HPDE6-E6E7 (cell line): ENCODE data around the gene AKAP10.
"Not testable (repeated sequence)": the region's sequence is repeated elsewhere in the genome, so short reads cannot be mapped to it uniquely, and the experiment has no call there.

Experiments used
- DNase-seq: peaks from one replicate; pipeline ENCODE4 v3.0.0; 2011; ENCODE audit warnings: missing footprints; ENCODE audit errors: extremely low spot score

Gene AKAP10, protein sequence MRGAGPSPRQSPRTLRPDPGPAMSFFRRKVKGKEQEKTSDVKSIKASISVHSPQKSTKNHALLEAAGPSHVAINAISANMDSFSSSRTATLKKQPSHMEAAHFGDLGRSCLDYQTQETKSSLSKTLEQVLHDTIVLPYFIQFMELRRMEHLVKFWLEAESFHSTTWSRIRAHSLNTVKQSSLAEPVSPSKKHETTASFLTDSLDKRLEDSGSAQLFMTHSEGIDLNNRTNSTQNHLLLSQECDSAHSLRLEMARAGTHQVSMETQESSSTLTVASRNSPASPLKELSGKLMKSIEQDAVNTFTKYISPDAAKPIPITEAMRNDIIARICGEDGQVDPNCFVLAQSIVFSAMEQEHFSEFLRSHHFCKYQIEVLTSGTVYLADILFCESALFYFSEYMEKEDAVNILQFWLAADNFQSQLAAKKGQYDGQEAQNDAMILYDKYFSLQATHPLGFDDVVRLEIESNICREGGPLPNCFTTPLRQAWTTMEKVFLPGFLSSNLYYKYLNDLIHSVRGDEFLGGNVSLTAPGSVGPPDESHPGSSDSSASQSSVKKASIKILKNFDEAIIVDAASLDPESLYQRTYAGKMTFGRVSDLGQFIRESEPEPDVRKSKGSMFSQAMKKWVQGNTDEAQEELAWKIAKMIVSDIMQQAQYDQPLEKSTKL

DNA sequence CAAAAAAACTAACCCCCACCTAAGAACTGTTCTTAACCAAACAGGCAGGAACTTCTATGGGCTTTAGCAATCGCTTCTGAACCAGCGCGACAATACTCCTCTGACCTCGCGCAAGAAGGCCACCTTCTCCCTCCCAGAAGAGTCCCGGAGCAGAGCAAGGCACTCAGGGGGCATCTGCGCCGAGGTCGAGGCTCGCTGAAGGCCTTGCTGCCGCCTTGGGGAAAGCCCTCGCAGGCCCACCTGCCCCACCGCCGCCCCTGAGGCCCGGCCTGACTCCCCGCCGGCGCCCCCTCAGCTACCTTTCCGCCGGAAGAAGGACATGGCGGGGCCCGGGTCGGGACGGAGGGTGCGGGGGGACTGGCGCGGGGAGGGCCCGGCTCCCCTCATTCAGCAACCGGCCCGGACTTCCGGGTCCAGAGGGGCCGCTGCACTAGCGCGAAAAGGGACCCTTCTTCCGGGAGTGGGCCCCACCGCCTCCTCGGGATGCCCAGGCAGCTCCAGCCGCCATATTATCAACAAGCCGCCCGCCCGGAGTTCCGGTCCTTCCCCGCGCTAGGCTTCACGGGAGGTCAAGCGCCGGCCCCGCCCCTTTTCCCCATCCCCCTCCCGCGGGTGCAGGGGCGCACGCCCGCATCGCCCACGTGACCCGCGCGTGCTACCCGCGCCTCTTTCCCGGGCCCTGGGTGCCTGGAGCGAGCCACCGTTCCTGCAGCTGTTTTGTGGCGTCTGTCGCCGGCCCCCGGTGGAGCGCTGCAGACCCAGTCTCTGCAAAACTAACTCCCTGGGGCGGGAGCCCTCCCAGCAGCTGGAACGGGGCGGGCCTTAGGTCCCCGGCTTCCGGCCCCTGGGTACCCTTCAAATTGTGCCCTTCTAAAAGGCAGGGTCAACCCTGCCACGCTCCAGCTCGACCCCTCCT lies at the start of gene AKAP10:
Gene AKAP10 (minus strand): TSS at position 536 of the 916 bp plus-strand sequence. CDS start 149 bp downstream, at position 387.
- DNase-seq: peak; percentile 78

DNA sequence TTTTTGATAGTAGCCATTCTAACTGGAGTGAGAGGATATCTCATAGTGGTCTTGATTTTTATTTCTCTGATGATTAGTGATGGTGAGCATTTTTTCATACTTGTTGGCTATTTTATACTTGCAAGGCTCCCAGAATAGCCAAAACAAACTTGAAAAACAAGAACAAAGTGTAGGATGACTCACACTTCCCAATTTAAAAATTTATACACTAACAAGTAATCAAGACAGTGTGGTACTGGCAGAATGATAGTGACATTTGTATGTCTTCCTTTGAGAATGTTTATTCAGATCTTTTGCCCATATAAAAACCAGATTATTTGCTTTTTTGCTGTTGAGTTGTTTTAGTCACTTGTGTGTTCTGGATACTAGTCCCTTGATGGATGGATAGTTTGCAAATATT lies 49.3 kb upstream of the AKAP10 start:
- no peak for DNase-seq

DNA sequence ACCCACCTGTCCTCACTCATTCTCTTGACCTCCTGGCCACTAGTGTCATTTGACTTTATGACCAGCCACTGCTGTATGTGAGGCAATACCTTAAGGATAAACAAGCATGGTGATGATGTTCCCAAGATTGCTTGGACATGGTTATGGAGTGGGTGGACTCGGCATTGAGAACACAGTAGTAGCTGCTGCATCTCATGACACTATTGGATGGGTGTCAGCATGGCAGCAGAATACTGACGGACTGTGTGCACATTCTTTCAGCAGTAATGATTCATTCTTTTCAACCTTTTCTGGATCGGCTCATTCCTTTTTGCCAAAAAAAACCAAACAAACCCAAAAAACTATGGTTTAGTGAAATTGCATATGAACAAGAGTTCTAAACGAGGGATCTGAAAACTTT lies 45.1 kb upstream of the AKAP10 start:
- DNase-seq: no peak

DNA sequence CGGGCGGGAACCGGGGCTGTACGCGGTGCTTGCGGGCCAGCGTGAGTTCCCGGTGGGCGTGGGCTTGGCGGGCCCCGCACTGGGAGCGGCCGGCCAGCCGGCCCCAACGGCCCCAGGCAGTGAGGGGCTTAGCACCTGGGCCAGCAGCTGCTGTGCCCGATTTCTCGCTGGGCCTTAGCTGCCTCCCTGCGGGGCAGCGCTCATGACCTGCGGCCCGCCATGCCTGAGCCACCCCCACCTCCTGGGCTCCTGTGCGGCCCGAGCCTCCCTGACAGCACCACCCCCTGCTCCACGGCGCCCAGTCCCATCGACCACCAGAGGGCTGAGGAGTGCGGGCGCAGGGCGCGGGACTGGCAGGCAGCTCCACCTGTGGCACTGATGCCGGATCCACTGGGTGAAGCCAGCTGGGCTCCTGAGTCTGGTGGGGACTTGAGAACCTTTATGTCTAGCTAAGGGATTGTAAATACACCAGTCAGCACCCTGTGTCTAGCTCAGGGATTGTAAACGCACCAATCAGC lies 38.9 kb upstream of the AKAP10 start:
- not testable (repeated sequence) for DNase-seq

DNA sequence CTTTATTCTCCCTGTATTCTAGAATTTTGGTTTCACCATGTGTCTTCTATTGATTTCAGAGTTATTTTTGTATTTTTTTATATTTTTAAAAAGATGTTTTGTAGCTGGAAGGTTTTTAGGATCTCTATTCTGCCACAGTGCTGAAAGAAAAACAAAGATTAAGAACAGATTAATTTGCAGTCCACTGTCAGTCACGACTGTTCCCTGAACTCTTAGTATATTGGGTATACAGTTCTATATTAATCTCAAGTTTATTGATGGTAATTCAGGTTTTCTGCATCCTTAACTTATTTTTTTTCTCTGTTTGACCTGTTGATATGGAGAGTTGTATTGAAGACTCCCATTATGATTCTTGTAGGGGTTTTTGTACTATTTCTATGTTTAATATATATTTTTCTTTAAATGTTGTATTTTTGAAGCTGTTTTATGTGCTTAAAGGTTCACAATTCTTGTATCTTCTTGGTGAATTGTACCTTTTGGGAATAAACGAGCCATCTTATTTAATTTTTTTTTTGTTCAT lies 34.4 kb upstream of the AKAP10 start:
- no peak for DNase-seq

DNA sequence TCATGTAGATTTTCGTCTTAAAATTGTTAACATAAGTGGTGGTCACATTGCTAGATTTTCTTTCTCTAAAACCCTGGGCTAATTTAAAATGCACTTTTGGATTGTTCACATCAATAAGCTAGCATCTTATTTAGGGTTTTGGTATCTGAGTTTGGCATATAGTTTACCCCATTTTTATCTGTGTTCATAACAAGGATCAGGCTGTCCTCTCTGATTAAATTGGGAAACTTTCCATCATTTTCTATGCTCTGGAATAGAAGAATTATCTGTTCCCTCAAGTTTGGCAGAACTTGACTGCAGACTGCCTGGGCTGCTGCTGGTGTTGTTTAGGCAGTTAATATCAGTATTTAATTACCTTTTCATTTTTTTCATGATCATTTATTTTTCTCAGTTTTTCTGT lies 33.3 kb upstream of the AKAP10 start:
- no peak for DNase-seq

DNA sequence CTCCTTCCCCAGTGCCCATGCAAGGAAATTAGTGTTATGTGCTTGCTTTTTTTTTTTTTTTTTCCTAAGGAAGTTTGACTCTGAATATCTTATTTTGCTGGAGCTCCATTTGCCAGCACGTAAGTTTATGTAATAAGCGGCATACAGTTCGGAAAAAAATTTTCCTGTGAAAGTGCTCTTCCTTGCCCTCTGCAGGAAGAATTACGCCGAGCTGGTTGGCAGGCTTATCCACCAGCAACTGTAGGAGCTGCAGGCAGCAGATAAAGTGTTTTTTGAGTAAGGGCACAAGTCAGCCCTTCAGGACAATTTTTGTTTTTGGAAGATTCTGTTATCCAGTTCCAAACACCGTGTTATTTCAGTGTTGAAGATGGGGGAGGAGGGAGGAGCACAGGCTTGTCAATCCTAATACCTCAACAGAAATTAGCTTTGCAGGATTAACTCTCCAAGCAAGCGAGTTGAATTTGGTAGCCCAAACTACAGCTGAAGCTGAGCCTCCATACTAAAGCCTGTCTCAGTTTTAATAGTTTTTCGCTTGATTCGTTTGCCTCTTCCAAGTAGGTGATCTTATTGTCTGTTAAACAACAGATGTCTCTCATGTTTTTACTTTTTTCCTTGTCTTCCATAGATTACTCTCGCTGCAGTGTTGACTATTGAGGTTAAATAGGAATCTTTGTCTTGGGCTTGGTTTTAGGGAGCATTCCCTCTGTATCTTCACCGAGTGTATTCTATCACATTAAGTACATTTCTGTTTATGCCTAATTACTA lies 32.7 kb upstream of the AKAP10 start:
- DNase-seq: peak; percentile 32

DNA sequence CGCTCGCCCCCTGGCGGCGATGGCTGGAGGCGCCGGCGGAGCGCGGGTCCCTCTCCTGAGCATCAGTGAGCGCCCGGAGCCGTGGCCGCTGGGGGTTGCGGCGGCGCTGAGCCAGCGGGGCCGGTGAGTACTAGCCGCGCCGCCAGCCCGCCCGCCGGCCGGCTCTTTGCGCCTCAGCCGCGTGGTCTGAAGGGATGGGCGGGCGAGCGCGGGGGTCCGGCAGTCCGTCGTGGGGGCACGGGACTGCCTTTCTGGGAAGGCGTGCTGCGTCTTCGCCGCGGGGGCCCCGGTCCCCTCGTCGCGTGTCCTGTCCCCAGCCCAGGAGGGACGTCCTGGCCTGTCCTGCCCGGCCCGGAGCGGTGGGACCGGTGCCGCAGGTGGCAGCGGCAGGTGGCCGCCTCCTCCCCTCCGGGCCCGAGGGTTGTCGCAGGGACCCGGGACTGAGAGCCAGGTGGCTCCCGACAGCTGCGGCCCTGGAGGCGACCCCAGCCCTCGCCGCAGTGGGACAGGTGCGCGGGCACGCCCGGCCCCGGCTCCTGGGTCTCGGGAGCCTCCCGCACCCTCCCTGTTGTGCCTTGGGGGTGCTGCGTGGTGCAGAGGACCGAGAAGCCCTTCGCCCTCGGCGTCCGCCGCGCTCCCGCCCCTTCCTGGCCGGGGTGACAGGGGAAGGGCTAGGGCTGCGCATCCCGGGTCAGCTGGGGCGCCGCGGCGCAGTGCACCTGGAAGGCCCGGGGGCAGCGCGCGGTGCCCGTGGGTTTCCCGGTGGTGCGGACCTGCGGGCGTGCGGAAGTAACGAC lies 31.9 kb upstream of the AKAP10 start, which contains the start of gene SPECC1:
Gene SPECC1 (plus strand): TSS at position 58 of the 797 bp plus-strand sequence. CDS start 87,293 bp downstream, outside the sequence.
- DNase-seq: peak; percentile 71

DNA sequence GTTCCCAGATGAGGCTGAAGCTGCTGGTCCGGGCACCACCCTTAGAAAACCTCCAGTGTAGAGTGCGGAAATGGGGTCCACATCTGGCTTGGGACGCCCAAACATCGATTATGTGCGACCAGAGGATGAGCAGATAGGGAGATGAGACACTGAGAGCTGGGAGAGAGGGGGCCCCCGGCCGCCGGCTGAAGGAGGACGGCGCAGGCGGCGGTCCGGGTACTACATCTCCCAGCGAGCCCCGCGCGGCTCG lies 31.3 kb upstream of the AKAP10 start:
- no peak for DNase-seq

DNA sequence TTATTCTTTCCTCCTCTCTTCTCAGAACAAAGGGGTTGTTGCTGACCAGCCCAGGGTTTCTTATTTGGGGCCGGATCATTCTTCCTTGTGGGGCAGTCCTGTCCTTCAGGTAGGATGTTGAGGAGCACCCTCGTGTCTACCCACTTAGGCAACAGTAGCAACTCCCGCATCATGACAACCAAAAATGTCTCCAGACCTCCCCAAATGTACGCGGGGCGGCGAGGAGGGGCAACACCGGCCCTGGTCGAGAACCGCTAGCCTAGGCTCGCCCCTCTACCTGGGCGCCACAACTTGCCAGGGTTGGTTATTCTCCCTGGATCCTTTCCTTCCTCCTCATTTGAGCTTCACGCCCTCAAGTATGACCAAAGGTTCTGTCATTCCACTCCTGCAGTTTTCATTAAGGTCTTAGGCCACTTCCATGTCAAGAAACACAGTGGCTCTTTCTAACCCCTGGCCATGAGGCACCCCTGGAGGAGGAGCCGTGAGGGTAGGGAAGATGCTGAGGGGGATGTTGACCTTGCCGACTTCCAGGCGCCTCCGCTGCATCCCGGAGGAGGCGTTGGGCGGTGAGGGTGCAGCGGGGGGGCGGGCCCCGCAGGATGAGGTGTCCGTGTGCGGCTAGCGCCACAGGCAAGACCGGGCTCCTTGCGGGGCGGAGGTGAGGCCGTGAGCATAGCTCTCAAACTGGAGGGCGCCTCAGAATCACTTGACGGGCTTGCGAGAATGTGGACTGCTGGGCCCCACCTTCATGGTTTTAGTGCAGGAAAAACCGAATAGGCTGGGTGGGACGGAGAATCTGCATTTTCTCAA lies 30.8 kb upstream of the AKAP10 start:
- no peak for DNase-seq

DNA sequence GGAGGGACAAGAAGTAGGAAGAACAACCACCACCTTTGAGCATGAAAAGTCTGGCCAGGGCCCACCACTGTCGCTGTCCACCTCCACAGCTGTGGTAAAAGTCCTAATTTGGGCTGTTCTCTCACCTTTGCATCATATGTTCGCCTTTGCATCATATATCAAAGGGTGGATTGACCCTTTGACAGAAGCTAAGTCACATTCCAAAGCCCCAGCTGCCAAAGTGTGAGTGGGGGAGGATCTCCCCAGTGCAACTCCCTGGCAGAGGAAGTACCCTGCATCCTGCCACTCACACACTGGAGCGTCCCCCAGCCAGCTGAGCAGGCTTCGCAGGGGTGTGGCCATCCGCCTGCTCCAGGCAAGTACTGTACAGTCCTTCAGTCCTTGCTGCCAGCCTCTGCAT lies 18.9 kb upstream of the AKAP10 start:
- no peak for DNase-seq

DNA sequence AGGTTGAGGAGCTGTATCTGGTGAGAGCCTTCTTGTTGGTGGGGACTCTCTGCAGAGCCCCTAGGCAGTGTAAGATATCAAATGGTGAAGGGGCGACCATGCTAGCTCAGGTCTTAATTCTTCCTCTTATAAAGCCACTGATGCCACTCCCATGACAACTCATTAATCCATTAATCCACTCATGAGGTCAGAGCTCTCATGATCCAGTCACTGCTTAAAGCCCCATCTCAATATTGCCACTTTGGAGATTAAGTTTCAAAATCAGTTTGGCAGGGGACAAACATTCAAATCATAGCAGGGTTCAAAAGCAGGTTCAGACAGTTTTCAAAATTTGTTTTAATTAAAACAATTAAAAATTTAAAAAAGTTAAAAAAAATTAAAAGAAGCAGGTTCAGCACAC lies 18.5 kb upstream of the AKAP10 start:
- no peak for DNase-seq

DNA sequence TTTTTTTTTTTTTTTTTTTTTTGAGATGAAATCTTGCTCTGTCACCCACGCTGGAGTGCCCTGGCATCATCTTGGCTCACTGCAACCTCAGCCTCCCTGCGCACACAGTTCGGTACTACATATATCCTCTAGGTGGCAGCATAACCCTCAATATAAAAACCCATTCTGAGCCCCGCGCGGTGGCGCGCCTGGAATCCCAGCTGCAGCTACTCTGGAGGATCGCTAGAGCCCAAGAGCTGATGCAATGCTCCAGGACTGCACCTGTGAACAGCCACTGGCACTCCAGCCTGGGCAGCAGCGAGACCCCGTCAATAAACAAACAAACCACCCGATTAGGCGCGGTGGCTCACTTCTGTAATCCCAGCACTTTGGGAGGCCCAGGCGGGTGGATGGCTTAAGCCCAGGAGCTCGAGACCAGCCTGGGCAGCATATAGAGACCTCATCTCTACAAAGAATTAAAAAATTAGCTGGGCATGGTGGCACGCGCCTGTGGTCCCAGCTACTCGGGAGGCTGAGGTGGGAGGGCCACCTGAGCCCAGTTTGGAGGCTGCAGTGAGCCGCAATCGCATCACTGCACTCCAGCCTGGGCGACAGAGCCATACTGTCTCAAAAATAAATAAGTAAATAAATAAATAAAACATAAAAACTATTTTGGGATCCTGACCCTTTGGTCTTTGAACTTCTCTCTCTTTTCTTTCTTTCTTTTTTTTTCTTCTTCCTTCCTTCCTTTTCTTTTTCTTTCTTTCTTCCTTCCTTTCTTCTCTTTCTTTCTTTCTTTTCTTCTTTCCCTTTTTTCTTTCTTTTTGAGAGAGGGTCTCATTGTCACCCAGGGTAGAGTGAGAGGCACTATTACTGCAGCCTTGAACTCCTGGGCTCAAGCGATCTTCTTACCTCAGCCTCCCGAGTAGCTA lies 15.4 kb upstream of the AKAP10 start:
- peak; percentile 58 for DNase-seq

DNA sequence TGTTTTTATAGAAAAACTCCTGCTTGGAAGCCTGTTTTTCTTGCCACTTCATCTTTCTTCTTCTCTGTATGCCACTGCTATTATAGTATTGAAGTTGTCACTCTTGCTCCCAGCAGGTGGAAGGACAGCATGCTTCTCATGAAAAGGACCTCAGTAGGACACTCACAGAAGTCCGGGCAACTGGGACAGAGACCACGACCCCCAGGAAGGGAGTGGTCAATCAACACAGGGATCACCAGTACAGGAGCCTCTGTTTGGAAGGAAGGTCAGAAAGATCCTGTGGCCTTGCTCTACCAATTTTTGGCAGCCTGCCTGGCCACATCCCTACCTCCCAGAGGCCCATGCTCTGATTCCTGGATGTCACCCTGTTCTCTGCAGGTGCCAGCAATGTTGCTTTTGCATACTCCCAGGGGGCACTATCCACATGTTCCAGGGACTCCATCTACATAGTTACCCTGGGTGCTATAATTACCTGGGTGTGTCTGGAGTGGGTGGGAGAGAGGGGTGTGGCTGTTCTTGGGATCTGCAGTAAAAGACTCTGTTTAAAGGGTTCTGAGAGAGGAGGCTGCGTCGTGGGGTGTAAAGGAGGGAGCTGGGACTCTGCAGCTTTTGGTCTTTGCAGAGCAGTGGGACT lies 13.7 kb upstream of the AKAP10 start:
- DNase-seq: no peak

DNA sequence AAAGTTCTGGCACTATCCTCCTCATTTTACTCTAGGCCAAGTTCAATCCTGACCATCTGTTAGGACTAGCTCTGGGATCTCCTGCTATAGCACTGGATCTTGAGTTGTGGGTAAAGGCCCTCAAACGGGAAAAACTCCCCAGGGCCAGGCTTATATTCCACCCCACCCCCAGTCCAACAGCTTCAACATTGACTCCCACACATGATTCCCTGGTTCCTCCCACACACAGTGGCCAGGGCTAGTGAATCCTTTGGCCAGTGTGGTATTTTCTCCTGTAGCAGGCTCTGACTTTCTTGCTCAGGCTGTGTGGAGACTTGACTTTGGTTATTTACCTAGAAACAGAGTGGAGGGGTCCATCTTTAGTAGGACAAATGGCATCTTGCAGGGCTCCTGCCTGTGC lies 10.3 kb upstream of the AKAP10 start:
- DNase-seq: no peak

DNA sequence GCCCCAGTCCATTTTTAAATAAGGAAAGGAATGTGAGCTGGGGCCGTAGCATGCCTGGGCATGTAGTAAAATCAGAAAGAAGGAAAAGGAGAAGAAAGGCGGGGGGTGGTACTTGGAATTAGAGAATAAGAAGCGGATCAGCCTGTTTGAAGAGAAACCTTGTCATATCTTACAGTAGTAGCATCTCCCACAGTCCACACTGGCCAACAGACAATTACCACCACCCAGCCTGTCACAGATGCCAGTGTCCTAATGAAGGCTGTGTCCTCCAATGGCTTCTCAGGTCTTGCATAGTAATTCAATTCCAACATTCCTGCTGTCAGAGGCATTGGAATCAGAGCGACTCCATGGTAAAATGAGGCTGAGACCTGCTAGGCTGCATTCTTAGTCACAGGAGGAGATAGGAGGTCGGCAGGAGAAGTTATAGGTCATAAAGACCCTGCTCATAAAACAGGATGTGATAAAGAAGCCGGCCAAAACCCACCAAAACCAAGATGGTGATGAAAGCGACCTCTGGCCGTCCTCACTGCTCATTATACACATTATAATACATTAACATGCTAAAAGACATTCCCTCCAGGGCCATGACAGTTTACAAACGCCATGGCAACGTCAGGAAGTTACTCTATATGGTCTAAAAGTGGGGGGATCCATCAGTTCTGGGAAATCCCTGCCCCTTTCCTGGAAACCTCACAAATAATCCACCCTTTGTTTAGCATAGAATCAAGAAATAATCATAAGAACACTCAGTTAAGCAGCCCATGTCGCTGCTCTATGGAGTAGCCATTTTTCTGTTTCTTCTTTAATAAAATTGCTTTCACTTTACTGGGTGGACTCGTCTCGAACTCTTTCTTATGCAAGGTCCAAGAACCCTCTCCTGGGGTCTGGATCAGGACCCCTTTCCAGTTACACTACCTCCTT lies 9.6 kb upstream of the AKAP10 start:
- DNase-seq: no peak
